GM19351 (cell line): ENCODE data around the gene OLIG2.

Experiments used
- ATAC-seq: cut with Tn5 transposase; IDR thresholded peaks from one replicate; pipeline ENCODE4 v1.9.1; 2021; ENCODE audit warnings: mild to moderate bottlenecking, moderate library complexity; ENCODE audit not compliant: unreplicated experiment

Gene OLIG2

DNA sequence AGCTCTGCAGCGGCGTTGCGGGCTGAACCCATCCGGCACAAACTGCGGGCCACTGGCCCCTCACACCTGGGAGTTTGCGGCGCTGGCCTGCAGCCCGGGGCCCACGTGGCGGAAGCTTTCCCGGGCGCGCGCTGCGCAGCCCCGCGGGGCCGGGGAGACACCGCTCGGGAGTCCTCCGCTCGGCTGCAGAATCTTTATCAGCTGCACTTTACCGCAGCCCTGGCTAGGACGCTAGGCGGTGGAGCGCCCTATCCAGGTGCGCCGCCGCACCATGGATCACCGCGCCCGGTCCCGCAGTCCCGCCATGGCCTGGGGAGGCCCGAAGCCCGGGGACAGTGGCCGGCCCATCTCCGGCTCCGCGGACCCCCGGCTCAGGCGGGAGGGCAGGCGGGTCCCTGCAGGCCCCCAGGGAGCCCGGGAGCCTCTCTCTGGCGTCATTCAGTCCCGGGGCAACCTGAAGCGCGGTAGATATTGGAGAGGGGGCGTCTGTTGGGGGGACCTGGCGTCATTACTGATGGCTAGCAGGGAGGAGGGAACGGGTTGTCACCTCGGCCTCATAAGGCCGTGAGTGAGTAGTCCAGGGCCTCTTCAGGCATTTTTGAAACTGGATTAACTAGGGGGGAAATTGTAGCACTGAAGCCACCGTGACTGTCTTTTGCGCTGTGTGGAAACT lies 5.7 kb upstream of the OLIG2 start:
- ATAC-seq: no peak

GRCh38 chr21:33020558-33021100 lies 5.1 kb upstream of the OLIG2 start:
- no peak for ATAC-seq

- no peak for ATAC-seq
These were observed 4.6 kb upstream of the OLIG2 start for GRCh38 chr21:33021150-33021549.

DNA sequence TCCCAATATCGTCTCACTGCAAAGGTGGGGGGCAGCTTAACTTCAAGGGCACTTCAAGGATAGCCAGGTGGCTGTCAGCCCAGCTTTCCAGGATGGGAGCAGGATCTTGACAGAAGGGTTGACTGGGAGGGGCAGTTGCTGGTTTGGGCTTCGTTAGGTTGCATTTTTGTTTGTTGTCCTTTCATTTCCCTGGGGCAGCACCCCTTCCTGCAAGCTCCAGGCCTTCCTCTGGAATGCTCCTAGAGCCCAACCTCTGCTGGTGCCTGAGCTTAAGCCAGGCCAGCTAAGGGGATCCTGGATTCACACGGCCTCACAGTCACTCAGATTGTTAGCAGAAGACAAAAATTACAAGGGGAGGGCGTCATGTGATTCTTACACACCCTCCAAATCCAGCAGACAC lies 4.1 kb upstream of the OLIG2 start:
- no peak for ATAC-seq

DNA sequence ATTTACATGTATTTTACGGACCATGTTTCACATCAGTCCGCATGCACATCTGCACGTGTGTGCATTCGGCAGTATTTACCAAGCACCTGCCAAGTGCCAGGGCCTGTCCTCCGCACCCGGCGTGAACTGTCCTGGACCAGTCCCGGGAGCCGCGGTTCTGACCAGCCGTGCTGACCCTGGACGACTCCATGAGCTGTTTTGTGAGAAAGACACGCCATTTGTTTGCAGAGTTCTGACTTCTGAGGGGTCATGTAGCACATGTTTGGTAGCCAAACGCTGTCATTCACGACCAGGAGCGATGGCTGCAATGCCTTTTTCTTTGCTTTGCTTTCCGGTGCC lies 3.3 kb upstream of the OLIG2 start:
- ATAC-seq: no peak

DNA sequence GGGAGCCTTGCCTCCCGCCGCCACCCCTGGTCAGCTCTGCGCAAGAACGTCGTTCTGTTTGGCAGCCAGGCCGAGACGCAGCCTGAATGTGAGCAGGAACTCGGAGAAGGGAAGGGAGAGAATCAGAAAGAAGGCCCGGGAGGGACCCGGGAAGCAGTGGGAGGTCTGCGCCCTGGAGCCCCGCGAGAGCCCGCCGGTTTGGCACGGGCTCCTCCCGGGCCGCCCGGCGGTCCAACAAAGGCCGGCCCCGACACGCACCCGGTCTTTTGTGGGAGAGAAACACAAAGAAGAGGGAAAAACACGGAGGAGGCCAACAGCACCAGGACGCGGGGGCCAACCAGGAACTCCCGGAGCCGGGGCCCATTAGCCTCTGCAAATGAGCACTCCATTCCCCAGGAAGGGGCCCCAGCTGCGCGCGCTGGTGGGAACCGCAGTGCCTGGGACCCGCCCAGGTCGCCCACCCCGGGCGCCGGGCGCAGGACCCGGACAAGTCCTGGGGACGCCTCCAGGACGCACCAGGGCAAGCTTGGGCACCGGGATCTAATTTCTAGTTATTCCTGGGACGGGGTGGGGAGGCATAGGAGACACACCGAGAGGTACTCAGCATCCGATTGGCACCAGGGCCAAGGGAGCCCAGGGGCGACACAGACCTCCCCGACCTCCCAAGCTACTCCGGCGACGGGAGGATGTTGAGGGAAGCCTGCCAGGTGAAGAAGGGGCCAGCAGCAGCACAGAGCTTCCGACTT lies 2.7 kb upstream of the OLIG2 start:
- no peak for ATAC-seq

GRCh38 chr21:33023574-33024200 lies 2.0 kb upstream of the OLIG2 start:
- no peak for ATAC-seq

DNA sequence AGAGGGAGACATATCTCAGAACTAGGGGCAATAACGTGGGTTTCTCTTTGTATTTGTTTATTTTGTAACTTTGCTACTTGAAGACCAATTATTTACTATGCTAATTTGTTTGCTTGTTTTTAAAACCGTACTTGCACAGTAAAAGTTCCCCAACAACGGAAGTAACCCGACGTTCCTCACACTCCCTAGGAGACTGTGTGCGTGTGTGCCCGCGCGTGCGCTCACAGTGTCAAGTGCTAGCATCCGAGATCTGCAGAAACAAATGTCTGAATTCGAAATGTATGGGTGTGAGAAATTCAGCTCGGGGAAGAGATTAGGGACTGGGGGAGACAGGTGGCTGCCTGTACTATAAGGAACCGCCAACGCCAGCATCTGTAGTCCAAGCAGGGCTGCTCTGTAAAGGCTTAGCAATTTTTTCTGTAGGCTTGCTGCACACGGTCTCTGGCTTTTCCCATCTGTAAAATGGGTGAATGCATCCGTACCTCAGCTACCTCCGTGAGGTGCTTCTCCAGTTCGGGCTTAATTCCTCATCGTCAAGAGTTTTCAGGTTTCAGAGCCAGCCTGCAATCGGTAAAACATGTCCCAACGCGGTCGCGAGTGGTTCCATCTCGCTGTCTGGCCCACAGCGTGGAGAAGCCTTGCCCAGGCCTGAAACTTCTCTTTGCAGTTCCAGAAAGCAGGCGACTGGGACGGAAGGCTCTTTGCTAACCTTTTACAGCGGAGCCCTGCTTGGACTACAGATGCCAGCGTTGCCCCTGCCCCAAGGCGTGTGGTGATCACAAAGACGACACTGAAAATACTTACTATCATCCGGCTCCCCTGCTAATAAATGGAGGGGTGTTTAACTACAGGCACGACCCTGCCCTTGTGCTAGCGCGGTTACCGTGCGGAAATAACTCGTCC lies 1.3 kb upstream of the OLIG2 start:
- ATAC-seq: no peak

GRCh38 chr21:33025106-33025488 lies 638 bp upstream of the OLIG2 start:
- no peak for ATAC-seq

- no peak for ATAC-seq
These were observed 716 bp downstream of the OLIG2 start for GRCh38 chr21:33026443-33026858.

DNA sequence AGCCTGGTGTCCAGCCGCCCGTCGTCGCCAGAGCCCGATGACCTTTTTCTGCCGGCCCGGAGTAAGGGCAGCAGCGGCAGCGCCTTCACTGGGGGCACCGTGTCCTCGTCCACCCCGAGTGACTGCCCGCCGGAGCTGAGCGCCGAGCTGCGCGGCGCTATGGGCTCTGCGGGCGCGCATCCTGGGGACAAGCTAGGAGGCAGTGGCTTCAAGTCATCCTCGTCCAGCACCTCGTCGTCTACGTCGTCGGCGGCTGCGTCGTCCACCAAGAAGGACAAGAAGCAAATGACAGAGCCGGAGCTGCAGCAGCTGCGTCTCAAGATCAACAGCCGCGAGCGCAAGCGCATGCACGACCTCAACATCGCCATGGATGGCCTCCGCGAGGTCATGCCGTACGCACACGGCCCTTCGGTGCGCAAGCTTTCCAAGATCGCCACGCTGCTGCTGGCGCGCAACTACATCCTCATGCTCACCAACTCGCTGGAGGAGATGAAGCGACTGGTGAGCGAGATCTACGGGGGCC lies 1.2 kb downstream of the OLIG2 start:
- ATAC-seq: no peak

DNA sequence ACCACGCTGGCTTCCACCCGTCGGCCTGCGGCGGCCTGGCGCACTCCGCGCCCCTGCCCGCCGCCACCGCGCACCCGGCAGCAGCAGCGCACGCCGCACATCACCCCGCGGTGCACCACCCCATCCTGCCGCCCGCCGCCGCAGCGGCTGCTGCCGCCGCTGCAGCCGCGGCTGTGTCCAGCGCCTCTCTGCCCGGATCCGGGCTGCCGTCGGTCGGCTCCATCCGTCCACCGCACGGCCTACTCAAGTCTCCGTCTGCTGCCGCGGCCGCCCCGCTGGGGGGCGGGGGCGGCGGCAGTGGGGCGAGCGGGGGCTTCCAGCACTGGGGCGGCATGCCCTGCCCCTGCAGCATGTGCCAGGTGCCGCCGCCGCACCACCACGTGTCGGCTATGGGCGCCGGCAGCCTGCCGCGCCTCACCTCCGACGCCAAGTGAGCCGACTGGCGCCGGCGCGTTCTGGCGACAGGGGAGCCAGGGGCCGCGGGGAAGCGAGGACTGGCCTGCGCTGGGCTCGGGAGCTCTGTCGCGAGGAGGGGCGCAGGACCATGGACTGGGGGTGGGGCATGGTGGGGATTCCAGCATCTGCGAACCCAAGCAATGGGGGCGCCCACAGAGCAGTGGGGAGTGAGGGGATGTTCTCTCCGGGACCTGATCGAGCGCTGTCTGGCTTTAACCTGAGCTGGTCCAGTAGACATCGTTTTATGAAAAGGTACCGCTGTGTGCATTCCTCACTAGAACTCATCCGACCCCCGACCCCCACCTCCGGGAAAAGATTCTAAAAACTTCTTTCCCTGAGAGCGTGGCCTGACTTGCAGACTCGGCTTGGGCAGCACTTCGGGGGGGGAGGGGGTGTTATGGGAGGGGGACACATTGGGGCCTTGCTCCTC lies 1.9 kb downstream of the OLIG2 start:
- ATAC-seq: no peak

DNA sequence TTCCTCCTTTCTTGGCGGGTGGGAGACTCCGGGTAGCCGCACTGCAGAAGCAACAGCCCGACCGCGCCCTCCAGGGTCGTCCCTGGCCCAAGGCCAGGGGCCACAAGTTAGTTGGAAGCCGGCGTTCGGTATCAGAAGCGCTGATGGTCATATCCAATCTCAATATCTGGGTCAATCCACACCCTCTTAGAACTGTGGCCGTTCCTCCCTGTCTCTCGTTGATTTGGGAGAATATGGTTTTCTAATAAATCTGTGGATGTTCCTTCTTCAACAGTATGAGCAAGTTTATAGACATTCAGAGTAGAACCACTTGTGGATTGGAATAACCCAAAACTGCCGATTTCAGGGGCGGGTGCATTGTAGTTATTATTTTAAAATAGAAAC lies 2.5 kb downstream of the OLIG2 start:
- no peak for ATAC-seq

GRCh38 chr21:33028773-33029384 lies 3.1 kb downstream of the OLIG2 start:
- no peak for ATAC-seq

DNA sequence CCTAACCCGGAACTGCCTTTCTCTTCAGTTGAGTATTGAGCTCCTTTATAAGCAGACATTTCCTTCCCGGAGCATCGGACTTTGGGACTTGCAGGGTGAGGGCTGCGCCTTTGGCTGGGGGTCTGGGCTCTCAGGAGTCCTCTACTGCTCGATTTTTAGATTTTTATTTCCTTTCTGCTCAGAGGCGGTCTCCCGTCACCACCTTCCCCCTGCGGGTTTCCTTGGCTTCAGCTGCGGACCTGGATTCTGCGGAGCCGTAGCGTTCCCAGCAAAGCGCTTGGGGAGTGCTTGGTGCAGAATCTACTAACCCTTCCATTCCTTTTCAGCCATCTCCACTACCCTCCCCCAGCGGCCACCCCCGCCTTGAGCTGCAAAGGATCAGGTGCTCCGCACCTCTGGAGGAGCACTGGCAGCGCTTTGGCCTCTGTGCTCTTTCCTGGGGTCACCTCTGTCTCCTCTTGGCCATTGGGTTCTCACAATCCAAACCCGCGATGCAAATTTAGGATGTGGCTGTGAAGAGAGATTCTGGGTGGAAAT lies 3.7 kb downstream of the OLIG2 start:
- ATAC-seq: no peak

DNA sequence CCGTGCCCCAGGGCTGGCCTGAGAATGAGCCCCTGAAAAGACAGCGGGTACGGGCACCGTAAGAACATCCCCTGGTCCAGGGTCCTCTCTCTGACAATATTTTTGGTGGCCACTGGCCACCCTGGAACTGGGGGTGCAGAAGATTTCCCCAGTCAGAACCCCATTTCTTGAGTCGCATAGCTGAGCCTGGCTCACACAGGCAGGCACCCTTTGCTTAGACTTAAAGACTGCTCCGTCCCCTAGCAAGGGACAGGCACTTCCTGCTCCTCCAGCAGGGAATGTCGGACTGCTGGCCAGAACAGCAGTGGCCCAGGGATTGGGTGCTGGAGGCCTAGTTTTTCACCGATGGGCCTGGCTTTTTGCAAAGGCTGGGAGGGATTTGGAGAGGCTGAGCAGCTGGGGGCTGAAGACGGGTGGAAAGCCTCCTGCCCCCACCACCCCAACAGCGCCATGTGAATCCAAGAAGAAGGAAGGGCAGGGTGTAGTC lies 4.3 kb downstream of the OLIG2 start:
- ATAC-seq: no peak

DNA sequence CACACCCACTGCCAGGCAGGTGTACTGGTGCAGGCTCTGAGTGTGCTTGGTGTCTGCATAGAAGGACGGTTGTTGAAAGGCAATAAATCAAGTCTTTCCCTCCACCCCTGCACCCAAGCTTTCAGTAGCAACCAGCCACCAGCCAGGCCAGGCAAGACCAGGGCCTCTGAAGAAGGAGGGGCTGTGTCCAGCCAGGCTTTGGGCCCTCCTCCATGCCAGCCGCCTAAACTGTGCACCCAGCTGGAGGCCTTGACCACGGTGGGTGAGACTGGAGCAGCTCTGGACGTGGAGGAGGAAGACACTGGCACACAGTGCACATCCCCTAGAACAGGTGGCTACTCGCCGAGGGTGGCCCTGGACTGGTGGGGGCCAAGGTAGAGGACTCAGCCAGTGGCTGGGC lies 4.9 kb downstream of the OLIG2 start:
- ATAC-seq: no peak

DNA sequence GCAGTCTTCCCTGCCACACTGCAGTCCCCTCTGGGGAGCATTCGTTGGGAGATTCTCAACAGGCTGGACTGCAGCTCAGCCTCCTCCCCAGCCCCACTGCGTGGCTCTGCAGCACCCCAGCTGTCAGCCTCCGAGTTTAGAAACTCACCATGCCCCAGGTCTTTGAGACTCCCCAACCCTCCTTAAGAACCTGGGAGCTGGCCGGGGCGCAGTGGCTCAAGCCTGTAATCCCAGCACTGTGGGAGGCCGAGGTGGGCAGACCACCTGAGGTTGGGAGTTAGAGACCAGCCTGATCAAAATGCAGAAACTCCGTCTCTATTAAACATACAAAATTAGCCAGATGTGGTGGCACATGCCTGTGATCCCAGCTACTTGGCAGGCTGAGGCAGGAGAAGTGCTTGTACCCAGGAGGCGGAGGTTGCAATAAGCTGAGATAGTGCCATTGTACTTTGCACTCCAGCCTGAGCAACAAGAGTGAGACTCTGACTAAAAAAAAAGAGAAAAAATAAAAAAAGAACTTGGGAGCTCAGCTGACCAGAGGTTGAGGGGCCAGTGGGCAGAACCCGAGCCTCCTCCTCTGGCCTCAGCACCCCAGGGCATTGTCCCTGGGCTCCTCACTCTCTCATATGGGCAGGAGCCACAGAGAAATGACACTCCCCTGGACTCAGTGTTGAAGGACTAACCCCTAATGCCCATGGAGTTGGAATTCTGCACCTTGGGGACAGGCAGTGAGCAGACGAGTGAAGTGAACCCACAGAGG lies 5.6 kb downstream of the OLIG2 start:
- no peak for ATAC-seq
